Neuronal stem cell (in vitro differentiated cells): ENCODE data around the gene CACNA1C.

Experiments
- DNase-seq: peaks from one replicate; pipeline ENCODE4 v3.0.0-alpha.2; 2013; ENCODE audit warnings: low spot score
- H2AFZ ChIP-seq: one replicate; pipeline ENCODE4 v1.6.1; 2013; ENCODE audit warnings: mild to moderate bottlenecking, low read length, inconsistent platforms
- H2AK5ac ChIP-seq: 2 replicates; pipeline ENCODE4 v1.6.1; 2013; ENCODE audit warnings: low read depth, mild to moderate bottlenecking, inconsistent platforms, low read length, moderate library complexity, mixed read lengths
- H2BK120ac ChIP-seq: 2 replicates; pipeline ENCODE4 v1.6.1; 2013; ENCODE audit warnings: low read depth, mild to moderate bottlenecking, inconsistent platforms, low read length, moderate library complexity, mixed read lengths
- H2BK12ac ChIP-seq: one replicate; pipeline ENCODE4 v1.6.1; 2013; ENCODE audit warnings: low read length, inconsistent platforms
- H2BK15ac ChIP-seq: 2 replicates; pipeline ENCODE4 v1.6.1; 2013; ENCODE audit warnings: mild to moderate bottlenecking, low read length, inconsistent platforms, mixed read lengths
- H2BK5ac ChIP-seq: one replicate; pipeline ENCODE4 v1.6.1; 2013; ENCODE audit warnings: inconsistent platforms, mild to moderate bottlenecking, low read length, moderate library complexity
- H3K14ac ChIP-seq: one replicate; pipeline ENCODE4 v1.6.1; 2013; ENCODE audit warnings: low read length, inconsistent platforms
- H3K18ac ChIP-seq: 2 replicates; pipeline ENCODE4 v1.6.1; 2013; ENCODE audit warnings: low read length, inconsistent platforms
- H3K23ac ChIP-seq: 2 replicates; pipeline ENCODE4 v1.6.1; 2013; ENCODE audit warnings: low read depth, mild to moderate bottlenecking, mixed read lengths, low read length, inconsistent platforms; ENCODE audit not compliant: poor library complexity
- H3K27ac ChIP-seq: replicated peaks from 3 replicates; pipeline ENCODE4 v1.5.1; 2013; ENCODE audit warnings: low read length, inconsistent platforms
- H3K27me3 ChIP-seq, 3 experiments: 2 replicates each; pipeline ENCODE4 v1.6.1; 2013; ENCODE audit warnings: low read length in 3 of 3, mild to moderate bottlenecking in 2 of 3, inconsistent platforms in 1 of 3, low read depth in 1 of 3, mixed read lengths in 1 of 3, moderate library complexity in 1 of 3; ENCODE audit not compliant: control insufficient read depth in 3 of 3, insufficient read depth in 3 of 3
- H3K36me3 ChIP-seq, 2 donors: replicated peaks in 1 of 2; 2 replicates each; pipeline ENCODE4 v1.6.1; 2013; ENCODE audit warnings: low read length in 2 of 2; ENCODE audit not compliant: control insufficient read depth in 2 of 2, insufficient read depth in 2 of 2
- H3K4ac ChIP-seq: 2 replicates; pipeline ENCODE4 v1.6.1; 2013; ENCODE audit warnings: inconsistent platforms, mild to moderate bottlenecking, low read length, moderate library complexity
- H3K4me1 ChIP-seq, 2 donors: 1 replicate in 1 of 2; 2 replicates in 1 of 2; pipeline ENCODE4 v1.6.1; 2013; ENCODE audit warnings: low read length in 2 of 2, low read depth in 1 of 2; ENCODE audit not compliant: control insufficient read depth in 2 of 2, insufficient read depth in 1 of 2
- H3K4me2 ChIP-seq: one replicate; pipeline ENCODE4 v1.6.1; 2013; ENCODE audit warnings: mild to moderate bottlenecking, low read length, inconsistent platforms; ENCODE audit not compliant: insufficient read depth, poor library complexity, severe bottlenecking
- H3K4me3 ChIP-seq, 2 donors: 2 replicates each; pipeline ENCODE4 v1.5.1; 2013; ENCODE audit warnings: low read length in 2 of 2, mild to moderate bottlenecking in 2 of 2, inconsistent platforms in 1 of 2, moderate library complexity in 1 of 2
- H3K79me1 ChIP-seq: one replicate; pipeline ENCODE4 v1.6.1; 2013; ENCODE audit warnings: low read depth, mild to moderate bottlenecking, inconsistent platforms, low read length, moderate library complexity
- H3K9ac ChIP-seq: one replicate; pipeline ENCODE4 v1.6.1; 2013; ENCODE audit warnings: mild to moderate bottlenecking, low read depth, low read length, inconsistent platforms; ENCODE audit not compliant: poor library complexity
- H3K9me3 ChIP-seq, 2 donors: replicated peaks in 1 of 2; 2 replicates each; pipeline versions ENCODE3 to v1.6.1; 2013; ENCODE audit warnings: low read length in 2 of 2, mild to moderate bottlenecking in 2 of 2, inconsistent platforms in 1 of 2, low read depth in 1 of 2, mixed read lengths in 1 of 2, moderate library complexity in 1 of 2; ENCODE audit not compliant: control insufficient read depth in 2 of 2, insufficient read depth in 1 of 2
- H4K8ac ChIP-seq: one replicate; pipeline ENCODE4 v1.6.1; 2013; ENCODE audit warnings: low read depth, mild to moderate bottlenecking, inconsistent platforms, low read length, moderate library complexity
- H4K91ac ChIP-seq: one replicate; pipeline ENCODE4 v1.6.1; 2013; ENCODE audit warnings: low read length, low read depth, mild to moderate bottlenecking, inconsistent platforms; ENCODE audit not compliant: poor library complexity
- WGBS, 2 donors: extraction: QIAGEN DNeasy Blood & Tissue Kit; methylation state at CpG; one replicate each; pipeline ENCODE4 v1.1.7; 2013; ENCODE audit warnings: missing lambda C conversion rate in 2 of 2, mixed read lengths in 1 of 2; ENCODE audit not compliant: insufficient read length in 2 of 2, insufficient replicate concordance in 1 of 2; ENCODE audit errors: extremely low coverage in 2 of 2; 5-methylcytosine and 5-hydroxymethylcytosine counted together

CACNA1C gene

DNA sequence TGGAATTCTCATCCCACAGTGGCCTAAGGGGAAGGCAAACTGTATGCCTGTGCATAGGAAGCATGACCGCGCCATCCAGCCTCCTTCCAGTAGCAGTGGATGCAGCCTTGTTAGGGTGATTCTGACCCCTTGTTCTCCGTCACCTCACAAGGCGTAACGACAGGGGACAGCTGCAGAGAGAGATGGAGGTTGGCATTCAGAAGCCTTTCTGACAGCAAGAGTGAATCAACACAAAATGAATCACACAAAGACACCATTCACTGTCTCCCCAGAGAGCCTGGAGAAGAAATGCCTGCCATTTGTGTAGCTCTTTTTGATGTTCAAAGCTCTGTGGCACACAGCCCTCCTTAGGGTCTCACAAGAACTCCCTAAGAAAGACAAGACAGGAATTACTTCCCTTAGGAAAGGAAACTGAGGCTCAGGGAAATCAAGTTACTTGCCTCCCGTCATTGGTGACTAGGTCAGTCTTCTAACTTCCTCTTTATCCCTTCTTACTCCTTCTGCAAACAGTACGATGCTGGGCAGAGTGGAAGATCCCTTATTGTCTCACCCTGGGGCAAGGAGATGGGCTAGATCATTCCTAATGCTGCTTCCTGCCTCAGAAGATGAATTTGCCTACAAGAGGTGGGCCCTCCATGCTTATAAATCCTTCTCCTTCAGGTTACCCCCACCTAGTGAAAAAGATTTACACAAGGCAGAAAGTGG, 280.9 kb downstream of the CACNA1C start:
- no peak for DNase-seq
- no CpG with 5 or more reads among the region's 7 CpGs for WGBS, 2 donors
- H3K27ac ChIP-seq, result no peak overlapping the region

DNA sequence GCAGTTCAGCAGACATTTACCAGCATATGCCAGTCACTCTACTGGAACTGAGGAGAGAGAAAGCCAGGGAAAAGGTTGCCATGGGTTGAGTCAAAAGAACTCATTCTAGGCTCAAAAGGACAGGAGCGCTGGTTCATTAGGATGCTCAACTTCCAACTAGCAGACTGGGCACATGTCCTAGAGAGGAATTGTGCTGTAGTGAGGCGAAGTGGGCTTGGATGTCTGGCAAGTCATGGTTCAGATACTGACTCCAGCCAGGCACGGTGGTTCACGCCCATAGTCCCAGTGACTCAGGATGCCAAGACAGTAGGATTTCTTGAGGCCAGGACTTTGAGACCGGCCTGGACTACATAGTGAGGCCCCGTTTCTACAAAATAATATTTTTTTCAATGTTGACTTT, 281.5 kb downstream of the CACNA1C start:
- peaks cover 0 to 5% (median 0%) of the 10 kb centered on the region in 3 experiments for H3K27me3 ChIP-seq
- H4K8ac ChIP-seq, result no peak overlapping the region
- no CpG with 5 or more reads among the region's 6 CpGs for WGBS, 2 donors
- H2AK5ac ChIP-seq, result no peak overlapping the region
- H3K4me2 ChIP-seq, result no peak overlapping the region
- peaks cover 0 to 21% of the 10 kb centered on the region in 2 donors for H3K4me1 ChIP-seq
- no peak overlapping the region for H3K23ac ChIP-seq
- no peak overlapping the region for H3K18ac ChIP-seq
- DNase-seq, result no peak
- no peaks in the 10 kb centered on the region for H3K36me3 ChIP-seq
- H3K14ac ChIP-seq, result no peak overlapping the region
- H2BK120ac ChIP-seq, result no peak overlapping the region
- no peak overlapping the region for H2BK5ac ChIP-seq
- no peak overlapping the region for H2BK15ac ChIP-seq
- H2BK12ac ChIP-seq, result no peak overlapping the region
- no peak overlapping the region for H4K91ac ChIP-seq
- H3K4ac ChIP-seq, result no peak overlapping the region
- H3K9ac ChIP-seq, result no peak overlapping the region
- no peak overlapping the region for H2AFZ ChIP-seq
- no peaks in the 10 kb centered on the region for H3K9me3 ChIP-seq
- no peak overlapping the region for H3K27ac ChIP-seq
- H3K79me1 ChIP-seq, result no peaks in the 10 kb centered on the region
- no peak overlapping the region for H3K4me3 ChIP-seq

More for the DNA sequence above, 280.9 kb downstream of the CACNA1C start:
- Histone ChIP-seq H2BK5ac (no peak overlapping the region), H4K8ac (no peak overlapping the region), H2BK15ac (no peak overlapping the region), H2AK5ac (no peak overlapping the region), H2BK120ac (no peak overlapping the region), H3K4me2 (no peak overlapping the region), H3K4me3 (no peak overlapping the region), H3K79me1 (no peaks in the 10 kb centered on the region), H3K23ac (no peak overlapping the region), H3K4ac (no peak overlapping the region), H3K18ac (peak overlapping the region; percentile 56), H3K9ac (no peak overlapping the region), H4K91ac (no peak overlapping the region), H3K27me3 (peaks cover 0 to 5% (median 0%) of the 10 kb centered on the region in 3 experiments), H2BK12ac (no peak overlapping the region), H2AFZ (no peak overlapping the region), H3K14ac (no peak overlapping the region), H3K4me1 (peaks cover 0 to 21% of the 10 kb centered on the region in 2 donors), H3K36me3 (no peaks in the 10 kb centered on the region), H3K9me3 (no peaks in the 10 kb centered on the region)

DNA sequence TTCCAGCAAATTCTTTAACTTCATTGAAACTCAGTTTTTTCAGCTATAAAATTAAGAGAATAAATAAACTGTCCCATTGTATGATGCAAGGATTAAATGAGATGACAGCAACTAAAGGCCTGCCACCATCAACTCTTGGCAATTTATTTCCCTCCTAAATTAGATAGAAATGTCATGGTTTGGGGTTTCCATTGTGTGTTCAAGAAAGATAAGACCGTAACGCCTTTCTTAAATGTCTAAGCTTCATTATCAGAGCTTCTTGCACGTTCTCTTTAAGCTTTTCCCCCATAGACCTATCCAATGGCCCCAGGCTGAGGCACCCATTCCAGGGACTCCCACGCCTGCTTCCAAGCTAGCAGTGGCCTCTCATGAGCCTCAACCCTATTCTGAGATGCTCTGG, 281.9 kb downstream of the CACNA1C start:
- Histone ChIP-seq H3K9ac (no peak overlapping the region), H3K4me3 (no peak overlapping the region), H2BK15ac (no peak overlapping the region), H3K27me3 (peaks cover 0 to 5% (median 0%) of the 10 kb centered on the region in 3 experiments), H4K91ac (no peak overlapping the region), H3K14ac (no peak overlapping the region), H2AFZ (no peak overlapping the region), H2BK120ac (no peak overlapping the region), H3K4me1 (peaks cover 0 to 21% of the 10 kb centered on the region in 2 donors), H3K36me3 (no peaks in the 10 kb centered on the region), H2AK5ac (no peak overlapping the region), H3K27ac (no peak overlapping the region), H3K4ac (no peak overlapping the region), H3K18ac (no peak overlapping the region), H2BK5ac (no peak overlapping the region), H3K4me2 (no peak overlapping the region), H4K8ac (no peak overlapping the region), H3K23ac (no peak overlapping the region), H3K9me3 (no peaks in the 10 kb centered on the region), H2BK12ac (no peak overlapping the region), H3K79me1 (no peaks in the 10 kb centered on the region)
- no peak for DNase-seq
- WGBS, 2 donors, result no CpG with 5 or more reads among the region's 4 CpGs

DNA sequence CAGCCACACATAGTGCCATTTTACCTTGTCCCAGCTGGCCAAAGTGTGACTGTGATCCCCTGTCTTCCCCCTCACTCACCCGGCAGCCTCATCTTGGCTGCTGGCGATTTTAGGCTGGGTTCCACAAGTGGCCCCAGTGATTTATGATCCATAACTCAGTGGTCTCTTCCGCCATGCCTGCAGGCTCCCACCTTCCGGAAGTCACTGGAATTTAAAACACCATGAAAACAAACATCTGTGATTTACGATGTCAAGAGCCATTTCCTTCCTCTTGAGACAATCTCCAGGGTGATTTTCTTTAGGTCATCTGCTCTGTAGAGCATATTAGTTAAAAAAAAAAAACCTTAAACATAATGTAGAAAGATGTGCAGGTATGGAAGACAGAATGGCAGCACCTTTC, 282.3 kb downstream of the CACNA1C start:
- H3K4me2 ChIP-seq, result no peak overlapping the region
- no peak overlapping the region for H2BK5ac ChIP-seq
- H3K79me1 ChIP-seq, result no peaks in the 10 kb centered on the region
- DNase-seq, result no peak
- H4K8ac ChIP-seq, result no peak overlapping the region
- no peak overlapping the region for H2BK12ac ChIP-seq
- H3K18ac ChIP-seq, result peak overlapping the region; percentile 86
- H3K27me3 ChIP-seq, result peaks cover 0 to 5% (median 0%) of the 10 kb centered on the region in 3 experiments
- no peak overlapping the region for H3K4me3 ChIP-seq
- WGBS, 2 donors, result no CpG with 5 or more reads among the region's 5 CpGs
- H3K27ac ChIP-seq, result no peak overlapping the region
- H2BK15ac ChIP-seq, result peak overlapping the region; percentile 79
- H3K4ac ChIP-seq, result no peak overlapping the region
- H3K9ac ChIP-seq, result no peak overlapping the region
- no peaks in the 10 kb centered on the region for H3K36me3 ChIP-seq
- H3K4me1 ChIP-seq, result peaks cover 0 to 21% of the 10 kb centered on the region in 2 donors
- H4K91ac ChIP-seq, result no peak overlapping the region
- no peak overlapping the region for H2AFZ ChIP-seq
- H3K23ac ChIP-seq, result no peak overlapping the region
- no peak overlapping the region for H2AK5ac ChIP-seq
- no peak overlapping the region for H2BK120ac ChIP-seq
- no peak overlapping the region for H3K14ac ChIP-seq
- no peaks in the 10 kb centered on the region for H3K9me3 ChIP-seq
